Smooth muscle cell (in vitro differentiated cells): ENCODE results near the gene KDM6A. TPM values are rescaled to one million over a fixed set of nuclear protein-coding genes. Genes with fewer than 3 reads are reported as not detected.

Experiments
- DNase-seq: peaks from one replicate; lab custom pipeline; 2025; ENCODE audit not compliant: unreplicated experiment; lab: John Stamatoyannopoulos, UW
- H2AFZ ChIP-seq: fragments of 200-600 bp; sonication (generic); 2 replicates; pipeline ENCODE4 v1.6.0; 2016; ENCODE audit warnings: antibody characterized with exemption, low read depth, mild to moderate bottlenecking
- H3F3A ChIP-seq: fragments of 200-600 bp; sonication (generic); 2 replicates; pipeline ENCODE4 v1.6.0; 2017; ENCODE audit warnings: antibody characterized with exemption, low read depth
- H3K27ac ChIP-seq: fragments of 200-600 bp; sonication (generic); 2 replicates; pipeline ENCODE4 v1.5.1; 2016; ENCODE audit warnings: low read depth, mild to moderate bottlenecking
- H3K27me3 ChIP-seq: fragments of 200-600 bp; sonication (generic); 2 replicates; pipeline ENCODE4 v1.6.1; 2016; ENCODE audit warnings: low read depth, mild to moderate bottlenecking
- H3K36me3 ChIP-seq: fragments of 200-600 bp; sonication (generic); 2 replicates; pipeline ENCODE4 v1.5.1; 2016; ENCODE audit warnings: low read depth
- H3K4me1 ChIP-seq: fragments of 200-600 bp; sonication (generic); 2 replicates; pipeline ENCODE4 v1.5.1; 2016; ENCODE audit warnings: low read depth
- H3K4me2 ChIP-seq: fragments of 200-600 bp; sonication (generic); 2 replicates; pipeline ENCODE4 v1.6.0; 2016; ENCODE audit warnings: mild to moderate bottlenecking
- H3K4me3 ChIP-seq: fragments of 200-600 bp; sonication (generic); 2 replicates; pipeline ENCODE4 v1.5.1; 2016; ENCODE audit warnings: mild to moderate bottlenecking
- H3K79me2 ChIP-seq: fragments of 200-600 bp; sonication (generic); 2 replicates; pipeline ENCODE4 v1.6.0; 2016; ENCODE audit warnings: low read depth, mild to moderate bottlenecking
- H3K9ac ChIP-seq: fragments of 200-600 bp; sonication (generic); 2 replicates; pipeline ENCODE4 v1.6.0; 2016; ENCODE audit warnings: low read depth
- H3K9me3 ChIP-seq: fragments of 200-600 bp; sonication (generic); replicated peaks from 2 replicates; pipeline ENCODE4 v1.5.1; 2016; ENCODE audit warnings: low read depth
- H4K20me1 ChIP-seq: fragments of 200-600 bp; sonication (generic); 2 replicates; pipeline ENCODE4 v1.6.0; 2016; ENCODE audit warnings: low read depth
- CTCF ChIP-seq: fragments of 200-600 bp; sonication (generic); IDR thresholded peaks from 2 replicates; pipeline ENCODE4 v1.5.1; 2017; ENCODE audit warnings: borderline replicate concordance, mild to moderate bottlenecking, antibody characterized with exemption; ENCODE audit not compliant: insufficient read depth, poor library complexity, severe bottlenecking
- WGBS: methylation state at CpG from one replicate; pipeline ENCODE4 v1.1.7; 2016; ENCODE audit warnings: low lambda C conversion rate; 5-methylcytosine and 5-hydroxymethylcytosine counted together
- polyA plus RNA-seq: library from polyadenylated mRNA; unstranded; fragments of >200 nt; fragmentation: Nextera tagmentation; extraction: Ambion mirVana; gene quantifications from 2 replicates; pipeline ENCODE4 v1.2.1, GENCODE V29; 2016
- total RNA-seq: library from RNA; depleted of rRNA; stranded (reverse); fragments of >200 nt; gene quantifications from 2 replicates; pipeline ENCODE4 v1.2.3, GENCODE V29; 2014

KDM6A gene
- total and polyA plus RNA-seq, 2 experiments from 2014 or later: 9.6 to 28.1 TPM

GRCh38 chrX:44878780-44879179 is 5.8 kb downstream of the KDM6A start:
- no peak overlapping the region for H3K4me2 ChIP-seq
- no peak for TF ChIP-seq CTCF
- H3K4me3 ChIP-seq: no peak overlapping the region
- H3K4me1 ChIP-seq: peaks cover 8% of the 10 kb centered on the region
- H2AFZ ChIP-seq: no peak overlapping the region
- no peak overlapping the region for H3K27ac ChIP-seq
- no peak overlapping the region for H3K9ac ChIP-seq
- no peaks in the 10 kb centered on the region for H3F3A ChIP-seq
- no peaks in the 10 kb centered on the region for H3K9me3 ChIP-seq
- no peaks in the 10 kb centered on the region for H3K36me3 ChIP-seq
- H4K20me1 ChIP-seq: peaks cover 89% of the 10 kb centered on the region
- no peak for DNase-seq
- WGBS: 71% methylated on average over 8 of the region's 8 CpGs
- H3K79me2 ChIP-seq: peaks cover 100% of the 10 kb centered on the region
- no peaks in the 10 kb centered on the region for H3K27me3 ChIP-seq

GRCh38 chrX:44881549-44881948 is 8.6 kb downstream of the KDM6A start:
- peaks cover 97% of the 10 kb centered on the region for H4K20me1 ChIP-seq
- H3K4me2 ChIP-seq: no peak overlapping the region
- peaks cover 100% of the 10 kb centered on the region for H3K79me2 ChIP-seq
- no peak overlapping the region for H3K4me3 ChIP-seq
- WGBS: 90% methylated on average over 10 of the region's 10 CpGs
- no peaks in the 10 kb centered on the region for H3K9me3 ChIP-seq
- DNase-seq: no peak
- H3K36me3 ChIP-seq: no peaks in the 10 kb centered on the region
- no peak overlapping the region for H2AFZ ChIP-seq
- H3K9ac ChIP-seq: no peak overlapping the region
- no peaks in the 10 kb centered on the region for H3K27me3 ChIP-seq
- no peak for TF ChIP-seq CTCF
- no peak overlapping the region for H3K27ac ChIP-seq
- no peaks in the 10 kb centered on the region for H3F3A ChIP-seq
- H3K4me1 ChIP-seq: no peaks in the 10 kb centered on the region

GRCh38 chrX:44882635-44883034 is 9.6 kb downstream of the KDM6A start:
- peaks cover 100% of the 10 kb centered on the region for H3K79me2 ChIP-seq
- no peaks in the 10 kb centered on the region for H3K36me3 ChIP-seq
- no peak overlapping the region for H3K9ac ChIP-seq
- H4K20me1 ChIP-seq: peaks cover 97% of the 10 kb centered on the region
- TF ChIP-seq CTCF: no peak
- no peaks in the 10 kb centered on the region for H3K27me3 ChIP-seq
- H3K27ac ChIP-seq: no peak overlapping the region
- H3K4me2 ChIP-seq: no peak overlapping the region
- H3K4me3 ChIP-seq: no peak overlapping the region
- H3F3A ChIP-seq: no peaks in the 10 kb centered on the region
- no peaks in the 10 kb centered on the region for H3K4me1 ChIP-seq
- no peak overlapping the region for H2AFZ ChIP-seq
- no peaks in the 10 kb centered on the region for H3K9me3 ChIP-seq
- DNase-seq: no peak

- Histone ChIP-seq H3K27me3 (no peaks in the 10 kb centered on the region), H2AFZ (no peak overlapping the region), H3K4me3 (no peak overlapping the region), H3K36me3 (no peaks in the 10 kb centered on the region), H3K9me3 (no peaks in the 10 kb centered on the region), H3K27ac (no peak overlapping the region), H3K4me2 (no peak overlapping the region), H3K79me2 (peaks cover 100% of the 10 kb centered on the region), H3K9ac (no peak overlapping the region), H4K20me1 (peaks cover 97% of the 10 kb centered on the region), H3F3A (no peaks in the 10 kb centered on the region), H3K4me1 (no peaks in the 10 kb centered on the region)
- 75% methylated on average over 4 of the region's 4 CpGs for WGBS
- TF ChIP-seq CTCF: no peak
- no peak for DNase-seq
Measured at GRCh38 chrX:44884944-44885343, 12.0 kb downstream of the KDM6A start.
